GM19467 (cell line): ENCODE measurements around the gene KLHDC7B.
"Not testable (repeated sequence)": the region's sequence is repeated elsewhere in the genome, so short reads cannot be mapped to it uniquely, and the experiment has no call there.

Experiments
- ATAC-seq: cut with Tn5 transposase; IDR thresholded peaks from one replicate; pipeline ENCODE4 v1.9.1; 2021; ENCODE audit warnings: mild to moderate bottlenecking, moderate library complexity; ENCODE audit not compliant: unreplicated experiment

The KLHDC7B gene

GRCh38 chr22:50529416-50529896, 16.2 kb upstream of the KLHDC7B start:
- ATAC-seq = no peak

GRCh38 chr22:50529897-50530579, 15.7 kb upstream of the KLHDC7B start, which contains the start of gene TYMP:
TYMP (minus strand) TSS chr22:50530012; CDS start chr22:50529709, 303 bp downstream.
- no peak for ATAC-seq

GRCh38 chr22:50530580-50530876, 15.2 kb upstream of the KLHDC7B start:
- ATAC-seq = no peak

- ATAC-seq = peak; percentile 17
Measured at GRCh38 chr22:50530877-50531545, 14.7 kb upstream of the KLHDC7B start.

- ATAC-seq = peak; percentile 26
Measured at GRCh38 chr22:50531546-50531961, 14.1 kb upstream of the KLHDC7B start.

- no peak for ATAC-seq
Measured at GRCh38 chr22:50531962-50532674, 13.6 kb upstream of the KLHDC7B start.

- no peak for ATAC-seq
Measured at GRCh38 chr22:50532824-50533796, 12.6 kb upstream of the KLHDC7B start.

GRCh38 chr22:50533856-50534711, 11.6 kb upstream of the KLHDC7B start:
- ATAC-seq = not testable (repeated sequence)

- no peak for ATAC-seq
Measured at GRCh38 chr22:50535113-50535512, 10.6 kb upstream of the KLHDC7B start.

GRCh38 chr22:50536226-50536625, 9.5 kb upstream of the KLHDC7B start:
- no peak for ATAC-seq

GRCh38 chr22:50537765-50538164, 7.9 kb upstream of the KLHDC7B start:
- ATAC-seq = no peak

- no peak for ATAC-seq
Measured at GRCh38 chr22:50540381-50540780, 5.3 kb upstream of the KLHDC7B start.

GRCh38 chr22:50541667-50542026, 4.1 kb upstream of the KLHDC7B start:
- ATAC-seq = not testable (repeated sequence)

- ATAC-seq = no peak
Measured at GRCh38 chr22:50542416-50542927, 3.2 kb upstream of the KLHDC7B start.

GRCh38 chr22:50544078-50544745, 1.5 kb upstream of the KLHDC7B start:
- no peak for ATAC-seq

GRCh38 chr22:50544746-50545253, 899 bp upstream of the KLHDC7B start:
- no peak for ATAC-seq

GRCh38 chr22:50546326-50547262, 895 bp downstream of the KLHDC7B start:
- ATAC-seq = no peak
